Stomach (tissue), 9 donors: ENCODE measurements around the gene DGCR6L. TPM values are rescaled to one million over a fixed set of nuclear protein-coding genes. Genes with fewer than 3 reads are reported as not detected.
A peak's percentile ranks its signal among the peaks of the same experiment; 100 is the strongest.
"Not testable (repeated sequence)": the region's sequence is repeated elsewhere in the genome, so short reads cannot be mapped to it uniquely, and the experiment has no call there.

Source experiments
- DNase-seq, 2 donors: peaks; one replicate each; pipeline versions ENCODE4 v3.0.0 to v3.0.0-alpha.2; 2013 to 2019
- H3K27ac ChIP-seq, 5 donors: fragments of 200-600 bp in 4 of 5; sonication (generic) in 4 of 5; one replicate each; pipeline ENCODE4 v1.5.1; 2013 to 2019; ENCODE audit warnings: mild to moderate bottlenecking in 1 of 5, moderate library complexity in 1 of 5
- H3K27me3 ChIP-seq, 3 donors: fragments of 200-600 bp; sonication (generic); one replicate each; pipeline ENCODE4 v1.5.1; 2017 to 2019; ENCODE audit warnings: mixed run types in 1 of 3
- H3K36me3 ChIP-seq, 4 donors: fragments of 200-600 bp; sonication (generic); 1 replicate in 3 of 4; 2 replicates in 1 of 4; pipeline ENCODE4 v1.5.1; 2016 to 2019
- H3K4me1 ChIP-seq, 4 donors: fragments of 200-600 bp; sonication (generic); one replicate each; pipeline ENCODE4 v1.5.1; 2016 to 2019
- H3K4me3 ChIP-seq, 4 donors: fragments of 200-600 bp; sonication (generic) in 3 of 4; one replicate each; pipeline ENCODE4 v1.5.1; 2016 to 2019; ENCODE audit warnings: mild to moderate bottlenecking in 1 of 4
- H3K9me3 ChIP-seq, 4 donors: fragments of 200-600 bp; sonication (generic); one replicate each; pipeline ENCODE4 v1.5.1; 2016 to 2019
- EP300 ChIP-seq: sonication (generic); formaldehyde crosslinking; IDR thresholded peaks from one replicate; pipeline ENCODE4 v1.6.1; 2017; ENCODE audit warnings: antibody characterized with exemption
- POLR2A ChIP-seq, 4 donors: fragments of 450-650 bp; IDR thresholded peaks; one replicate each; pipeline ENCODE4 v1.6.1; 2016; ENCODE audit warnings: antibody characterized with exemption in 4 of 4, control low read depth in 2 of 4, mild to moderate bottlenecking in 1 of 4, moderate library complexity in 1 of 4
- POLR2AphosphoS5 ChIP-seq, 3 donors: sonication (generic); formaldehyde crosslinking; IDR thresholded peaks; one replicate each; pipeline ENCODE4 v1.6.1; 2016; ENCODE audit warnings: antibody characterized with exemption in 3 of 3
- WGBS, 5 donors: extraction: QIAGEN DNeasy Blood & Tissue Kit in 3 of 5; methylation state at CpG; one replicate each; pipeline versions ENCODE4 v1.1.5 to v1.1.7; 2013 to 2018; 5-methylcytosine and 5-hydroxymethylcytosine counted together
- intact Hi-C: fragments of 100-400 bp; cut with DNase I; formaldehyde crosslinking; loops from one replicate; pipeline ENCODE4 v1.15.1; 2023; ENCODE audit warnings: low total_unique reads
- polyA plus RNA-seq, 3 donors: library from polyadenylated mRNA; stranded (reverse); fragments of 200-250 nt; gene quantifications; one replicate each; pipeline ENCODE4 v1.2.3, GENCODE V29; 2013
- total RNA-seq, 5 donors: library from RNA; depleted of rRNA; stranded (reverse); fragments of >200 nt; gene quantifications; one replicate each; pipeline versions ENCODE4 v1.1.0 to v1.2.3, GENCODE V29; 2014 to 2016
- TF ChIP-seq, protein P1 (sequence below), 7 experiments: fragments of 450-650 bp in 4 of 7; fragments of 200-600 bp in 3 of 7; sonication (generic) in 3 of 7; IDR thresholded peaks; one replicate each; pipeline ENCODE4 v1.5.1; 2016 to 2019; ENCODE audit warnings: antibody characterized with exemption in 7 of 7, control low read depth in 2 of 7, mild to moderate bottlenecking in 1 of 7
- donor health status: healthy with polysubstance abuse.
- donor health status: Bipolar disorder and iron deficiency.
- donor health status: healthy.

Gene DGCR6L
- total and polyA plus RNA-seq, 8 donors = 21.4 to 148 (median 71.1) TPM

DNA sequence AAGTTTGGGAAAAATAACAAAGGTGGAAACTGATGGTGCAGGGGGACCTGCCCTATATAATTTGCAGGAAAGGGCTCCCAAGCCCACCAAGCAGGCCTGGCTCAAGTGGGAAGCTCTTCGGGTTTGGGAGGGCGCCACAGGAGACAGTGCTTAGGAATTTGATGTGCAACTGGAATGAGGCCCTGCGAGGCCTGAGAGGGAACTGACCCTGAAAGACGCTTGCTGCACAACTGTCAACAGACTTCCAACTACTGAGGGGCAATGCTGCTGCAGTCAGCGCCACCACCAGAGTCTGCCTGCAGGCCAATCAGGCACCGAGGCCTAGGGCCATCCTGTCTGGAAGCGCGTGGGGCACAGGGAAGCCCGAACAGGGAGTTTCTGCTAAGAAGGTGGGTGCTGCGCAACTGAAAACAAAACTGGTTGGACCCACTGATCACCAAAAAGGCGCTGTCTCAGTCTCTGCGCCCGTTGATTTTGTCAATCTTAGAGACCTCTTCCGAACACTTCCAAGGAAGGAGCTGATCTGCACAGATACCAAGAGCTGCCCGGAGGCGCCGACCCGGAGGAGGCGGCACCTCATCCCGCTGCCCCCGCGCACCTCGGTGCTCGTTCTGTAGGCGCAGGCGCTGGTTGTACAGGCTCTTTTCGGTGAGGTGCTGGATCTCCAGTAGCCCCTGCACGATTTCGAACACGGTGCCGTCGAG lies 667 bp downstream of the DGCR6L start:
- H3K27ac ChIP-seq = peak overlapping the region; percentile 78 to 90 (median 89)
- DNase-seq = peak; percentile 24 to 30
- intact Hi-C loops = no loop called here
- WGBS, 5 donors = 3 to 6% (median 4%) methylated on average over 21 to 32 of the region's 32 CpGs
- no peak for TF ChIP-seq POLR2AphosphoS5 (IDR thresholded peaks at IDR 0.05)
- no peak for TF ChIP-seq EP300
- TF ChIP-seq, protein P1, sequence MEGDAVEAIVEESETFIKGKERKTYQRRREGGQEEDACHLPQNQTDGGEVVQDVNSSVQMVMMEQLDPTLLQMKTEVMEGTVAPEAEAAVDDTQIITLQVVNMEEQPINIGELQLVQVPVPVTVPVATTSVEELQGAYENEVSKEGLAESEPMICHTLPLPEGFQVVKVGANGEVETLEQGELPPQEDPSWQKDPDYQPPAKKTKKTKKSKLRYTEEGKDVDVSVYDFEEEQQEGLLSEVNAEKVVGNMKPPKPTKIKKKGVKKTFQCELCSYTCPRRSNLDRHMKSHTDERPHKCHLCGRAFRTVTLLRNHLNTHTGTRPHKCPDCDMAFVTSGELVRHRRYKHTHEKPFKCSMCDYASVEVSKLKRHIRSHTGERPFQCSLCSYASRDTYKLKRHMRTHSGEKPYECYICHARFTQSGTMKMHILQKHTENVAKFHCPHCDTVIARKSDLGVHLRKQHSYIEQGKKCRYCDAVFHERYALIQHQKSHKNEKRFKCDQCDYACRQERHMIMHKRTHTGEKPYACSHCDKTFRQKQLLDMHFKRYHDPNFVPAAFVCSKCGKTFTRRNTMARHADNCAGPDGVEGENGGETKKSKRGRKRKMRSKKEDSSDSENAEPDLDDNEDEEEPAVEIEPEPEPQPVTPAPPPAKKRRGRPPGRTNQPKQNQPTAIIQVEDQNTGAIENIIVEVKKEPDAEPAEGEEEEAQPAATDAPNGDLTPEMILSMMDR (IDR thresholded peaks at IDR 0.05) = no peak
- no peak for TF ChIP-seq POLR2A (IDR thresholded peaks at IDR 0.05)
- H3K27me3 ChIP-seq = no peaks in the 10 kb centered on the region
- H3K4me3 ChIP-seq = peak overlapping the region; percentile 90 to 98 (median 94)
- peaks cover 20 to 60% (median 35%) of the 10 kb centered on the region in 4 donors for H3K4me1 ChIP-seq
- H3K9me3 ChIP-seq = no peaks in the 10 kb centered on the region
- peaks cover 0 to 17% (median 12%) of the 10 kb centered on the region in 4 donors for H3K36me3 ChIP-seq

DNA sequence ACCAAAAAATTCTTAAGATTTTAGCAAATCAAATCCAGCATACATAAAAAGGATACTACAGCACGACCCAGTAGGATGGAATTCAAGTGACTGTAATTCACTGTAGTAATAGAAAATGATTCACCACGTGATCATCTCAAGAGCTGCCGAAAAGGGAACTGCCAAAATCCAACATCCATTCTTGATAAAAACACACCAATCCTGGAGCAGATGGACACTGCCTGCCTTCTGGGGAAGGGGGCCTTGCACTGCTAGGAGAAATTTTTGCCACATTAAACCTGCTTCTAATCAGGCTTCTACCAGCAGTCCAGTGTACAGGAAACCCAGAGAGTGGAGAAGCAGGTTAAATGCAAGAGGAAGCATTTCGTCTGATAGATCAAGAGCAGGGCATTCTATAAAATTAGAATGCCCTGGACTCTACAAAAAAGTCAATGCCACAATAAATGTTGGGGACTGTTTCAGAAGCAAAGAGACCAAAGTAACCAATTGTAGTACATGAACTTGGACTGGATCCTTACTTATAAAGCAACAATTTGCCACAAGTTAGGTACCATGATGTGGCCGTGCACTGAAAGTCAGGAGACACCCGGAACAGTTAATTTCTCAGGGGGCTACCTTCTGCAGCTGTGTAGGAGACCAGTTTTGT lies 1.7 kb downstream of the DGCR6L start:
- H3K27ac ChIP-seq, DNase-seq, H3K4me3 ChIP-seq, H3K27me3 ChIP-seq, H3K9me3 ChIP-seq, intact Hi-C loops: not testable (repeated sequence)
- Histone ChIP-seq H3K4me1 (peaks cover 20 to 59% (median 35%) of the 10 kb centered on the region in 4 donors), H3K36me3 (peaks cover 0 to 24% (median 12%) of the 10 kb centered on the region in 4 donors)
- 61 to 81% (median 72%) methylated on average over 6 of the region's 6 CpGs for WGBS, 5 donors

DNA sequence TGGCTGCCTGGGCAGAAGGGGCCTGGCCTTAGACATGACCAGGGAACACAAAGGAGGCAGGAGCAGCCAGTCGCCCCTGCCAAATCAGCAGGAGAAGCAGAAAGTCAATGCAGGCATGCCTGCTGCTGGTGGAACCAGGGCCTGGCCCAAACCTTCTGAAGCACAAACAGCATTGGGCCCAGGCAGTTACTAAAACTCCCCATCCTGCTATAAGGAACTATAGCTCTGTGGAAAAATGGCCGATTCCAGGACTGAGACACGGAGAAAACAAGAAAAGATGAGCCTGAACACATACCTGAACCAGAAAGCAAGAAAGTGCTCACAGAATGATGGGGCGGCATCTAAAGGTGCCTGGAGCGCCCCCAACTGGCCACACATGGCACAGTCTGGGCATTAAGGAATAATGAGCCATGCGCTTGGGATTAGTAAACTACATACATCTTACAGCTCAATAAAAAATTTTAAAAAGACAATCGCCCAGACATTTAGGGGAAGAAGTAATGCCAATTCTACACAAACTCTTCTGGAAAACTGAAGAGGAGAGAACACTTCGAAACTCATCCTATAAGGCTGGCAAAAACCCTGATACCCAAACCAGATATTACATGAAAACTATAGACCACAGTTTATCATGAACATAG lies 2.3 kb downstream of the DGCR6L start:
- peak; percentile 7 to 32 for DNase-seq
- H3K36me3 ChIP-seq = peaks cover 0 to 30% (median 12%) of the 10 kb centered on the region in 4 donors
- H3K9me3 ChIP-seq, H3K27ac ChIP-seq, H3K27me3 ChIP-seq, H3K4me3 ChIP-seq, intact Hi-C loops: not testable (repeated sequence)
- WGBS, 5 donors = 49 to 71% (median 56%) methylated on average over 6 to 8 of the region's 8 CpGs
- peaks cover 20 to 56% (median 35%) of the 10 kb centered on the region in 4 donors for H3K4me1 ChIP-seq
- TF ChIP-seq, protein P1 (IDR thresholded peaks at IDR 0.05) = peak in 2 of 7 experiments; percentile 28 to 38

DNA sequence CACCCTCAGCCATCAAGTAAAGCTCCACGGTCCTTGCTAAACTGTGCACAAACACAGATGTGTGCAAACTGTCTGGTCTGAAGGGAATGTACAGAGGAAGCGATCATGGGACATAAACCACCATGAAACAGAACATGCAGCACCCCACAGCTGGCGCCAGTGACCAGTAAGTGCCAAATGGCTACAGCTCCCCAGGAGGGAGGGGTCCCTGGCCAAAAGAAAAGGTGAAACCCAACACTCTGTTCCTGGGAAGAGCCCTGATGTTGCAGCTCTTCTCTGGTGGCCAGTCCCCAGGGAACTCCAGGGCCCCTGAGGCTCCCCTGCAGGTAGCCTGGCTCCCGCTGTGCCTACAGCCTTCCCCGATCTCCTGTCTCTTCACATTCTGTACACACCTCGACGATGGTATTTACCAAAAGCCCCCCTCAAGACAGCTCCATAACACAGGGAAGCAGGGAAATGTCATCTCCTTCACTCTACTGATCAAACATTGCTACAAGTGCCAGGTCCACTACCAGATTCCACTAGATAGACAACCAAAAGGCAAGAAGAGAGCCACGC lies 2.9 kb downstream of the DGCR6L start:
- no peak overlapping the region for H3K4me3 ChIP-seq
- intact Hi-C loops = no loop called here
- WGBS, 5 donors = 90 to 95% (median 92%) methylated on average over 8 of the region's 8 CpGs
- DNase-seq = peak in 1 of 2 donors; percentile 10
- H3K36me3 ChIP-seq = peaks cover 0 to 32% (median 12%) of the 10 kb centered on the region in 4 donors
- H3K27ac ChIP-seq = no peak overlapping the region
- H3K4me1 ChIP-seq = peaks cover 20 to 54% (median 35%) of the 10 kb centered on the region in 4 donors
- no peaks in the 10 kb centered on the region for H3K27me3 ChIP-seq
- no peaks in the 10 kb centered on the region for H3K9me3 ChIP-seq
- TF ChIP-seq EP300 (no peak), POLR2A (IDR thresholded peaks at IDR 0.05) (no peak), POLR2AphosphoS5 (IDR thresholded peaks at IDR 0.05) (no peak)
- TF ChIP-seq, protein P1 (IDR thresholded peaks at IDR 0.05) = no peak
